HepG2 (cell line): ENCODE data around the gene STK32A.

Experiments used
- CTCF ChIP-seq: sonication (generic); formaldehyde crosslinking; IDR thresholded peaks from 2 replicates; pipeline ENCODE4 v1.5.0; 2020; ENCODE audit warnings: mild to moderate bottlenecking, missing genetic modification reagents, moderate library complexity
- MAX ChIP-seq: IDR thresholded peaks from 2 replicates; pipeline ENCODE4 v1.6.1; 2012; ENCODE audit warnings: inconsistent platforms
- MLX ChIP-seq: IDR thresholded peaks from 2 replicates; pipeline ENCODE4 v1.6.1; 2016
- POLR2A ChIP-seq, 2 experiments: IDR thresholded peaks; 2 replicates each; pipeline ENCODE4 v1.6.1; 2011; ENCODE audit warnings: low read depth in 2 of 2, low read length in 2 of 2, mild to moderate bottlenecking in 1 of 2, moderate library complexity in 1 of 2; ENCODE audit not compliant: insufficient read depth in 1 of 2
- POLR2AphosphoS5 ChIP-seq: IDR thresholded peaks from 2 replicates; pipeline ENCODE4 v1.6.1; 2012; ENCODE audit warnings: low read depth, low read length
- ZNF503 ChIP-seq: sonication (generic); formaldehyde crosslinking; IDR thresholded peaks from 2 replicates; pipeline ENCODE4 v1.4.0; 2020; ENCODE audit warnings: missing genetic modification reagents
- ZNF766 ChIP-seq: sonication (generic); formaldehyde crosslinking; IDR thresholded peaks from 2 replicates; pipeline ENCODE4 v1.5.0; 2020; ENCODE audit warnings: missing genetic modification reagents, borderline replicate concordance

- TF ChIP-seq POLR2A (IDR thresholded peaks at IDR 0.05; ENCODE audit: insufficient read depth in 1 of 2, low read depth in 2 of 2, low read length in 2 of 2) (no peak), ZNF503 (CRISPR knock-in tag) (no peak), CTCF (CRISPR knock-in tag) (no peak), MLX (CRISPR knock-in tag) (no peak), POLR2AphosphoS5 (no peak), MAX (no peak), ZNF766 (CRISPR knock-in tag) (no peak)
Measured at GRCh38 chr5:147245381-147246165, 10.7 kb downstream of the STK32A start.
